AG04449 (cell line): Measurements from ENCODE around the gene TTLL7.

Experiments used
- CTCF ChIA-PET: fragments of 350-600 bp; formaldehyde crosslinking; extraction: SDS; loops from one replicate; lab custom pipeline; 2021; ENCODE audit warnings: antibody characterized with exemption; lab: Yijun Ruan, JAX
- POLR2A ChIA-PET: fragments of 400-600, 350-600 bp; formaldehyde crosslinking; extraction: SDS; loops from one replicate; lab custom pipeline; 2020; ENCODE audit warnings: antibody characterized with exemption, inconsistent platforms; lab: Yijun Ruan, JAX
- DNase-seq: peaks from one replicate; pipeline ENCODE4 v3.0.0-alpha.2; 2010; ENCODE audit warnings: low read depth, low spot score
- H3K4me3 ChIP-seq: 2 replicates; pipeline ENCODE4 v1.5.1; 2011; ENCODE audit warnings: low read depth, mild to moderate bottlenecking, control low read depth, low read length
- CTCF ChIP-seq: IDR thresholded peaks from one replicate; pipeline ENCODE4 v1.5.1; 2011; ENCODE audit warnings: mild to moderate bottlenecking, moderate library complexity, low read length, control low read depth, inconsistent platforms; ENCODE audit not compliant: insufficient read depth; ENCODE audit errors: missing control alignments

Gene TTLL7

DNA sequence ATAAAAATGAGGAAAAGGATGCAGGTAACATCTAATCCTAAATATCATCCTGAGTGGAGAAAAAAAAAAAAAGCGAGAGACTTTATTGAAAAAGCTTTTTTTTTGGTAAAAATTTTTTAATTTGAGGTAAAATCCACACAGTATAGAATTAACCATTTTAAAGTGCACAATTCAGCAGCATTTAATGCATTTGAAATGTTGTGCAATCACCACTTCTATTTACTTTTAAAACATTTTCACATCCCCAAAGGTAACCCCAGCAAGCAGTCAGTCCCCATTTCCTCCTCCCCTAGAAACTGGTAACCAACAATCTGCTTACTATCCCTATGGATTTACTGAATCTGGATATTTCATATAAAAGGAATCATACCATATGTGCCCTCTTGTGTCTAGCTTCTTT lies 166.7 kb downstream of the TTLL7 start:
- no peak for TF ChIP-seq CTCF
- H3K4me3 ChIP-seq = no peak overlapping the region
- POLR2A ChIA-PET = no interaction called here
- no peak for DNase-seq
- CTCF ChIA-PET = no interaction called here

DNA sequence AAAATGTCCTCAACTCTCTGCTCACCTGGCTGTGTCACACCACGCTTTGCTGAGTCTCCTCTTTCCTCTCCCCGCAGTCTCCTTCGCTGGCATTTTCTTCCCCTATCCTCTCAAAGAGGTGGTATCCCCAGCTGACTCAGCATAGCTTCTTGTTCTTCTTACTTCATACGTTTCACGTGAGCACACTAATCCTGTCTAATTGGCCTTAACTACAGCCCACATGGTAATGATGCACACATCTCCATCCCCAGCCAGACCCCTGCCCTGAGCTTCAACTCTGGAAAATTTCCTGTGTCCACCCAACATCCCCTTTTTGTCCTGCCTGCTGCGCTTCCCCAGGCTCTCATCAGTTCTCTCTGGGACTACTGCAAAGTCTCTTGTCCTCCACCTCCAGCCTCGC lies 169.8 kb downstream of the TTLL7 start:
- no peak for TF ChIP-seq CTCF
- H3K4me3 ChIP-seq = no peak overlapping the region
- POLR2A ChIA-PET = no interaction called here
- DNase-seq = no peak
- CTCF ChIA-PET = no interaction called here

GRCh38 chr1:83828456-83828855 lies 170.5 kb downstream of the TTLL7 start:
- CTCF ChIA-PET = no interaction called here
- POLR2A ChIA-PET = interaction anchor here (0.6 kb wide), 1 partner anchor 15 kb away, joined by 3 read pairs; no protein-coding TSS in a partner anchor

DNA sequence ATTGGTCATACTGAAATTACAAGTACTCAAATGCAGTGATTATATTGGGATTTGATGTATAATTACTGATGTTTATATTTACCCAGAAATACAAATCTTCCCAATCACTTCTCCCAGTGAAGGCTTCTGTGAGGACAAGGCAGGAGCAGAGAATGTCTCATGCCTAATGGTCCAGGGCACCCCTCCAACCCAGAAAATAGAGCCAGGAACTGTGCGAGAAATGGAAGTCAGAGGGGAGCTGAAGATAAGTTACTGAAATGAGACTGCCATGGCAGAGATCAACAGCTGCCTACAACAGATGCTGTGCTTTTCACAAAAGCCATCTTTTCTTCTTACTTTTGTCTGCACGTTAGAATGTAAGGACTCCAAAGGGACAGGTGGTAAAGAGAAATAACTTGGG lies 171.2 kb downstream of the TTLL7 start:
- POLR2A ChIA-PET = interaction anchor here (0.6 kb wide), 1 partner anchor 14 kb away, joined by 3 read pairs; no protein-coding TSS in a partner anchor
- H3K4me3 ChIP-seq = no peak overlapping the region
- CTCF ChIA-PET = no interaction called here
- no peak for DNase-seq
- no peak for TF ChIP-seq CTCF

More at GRCh38 chr1:83828456-83828855, 170.5 kb downstream of the TTLL7 start:
- no peak overlapping the region for H3K4me3 ChIP-seq
- DNase-seq = no peak
- TF ChIP-seq CTCF = no peak

DNA sequence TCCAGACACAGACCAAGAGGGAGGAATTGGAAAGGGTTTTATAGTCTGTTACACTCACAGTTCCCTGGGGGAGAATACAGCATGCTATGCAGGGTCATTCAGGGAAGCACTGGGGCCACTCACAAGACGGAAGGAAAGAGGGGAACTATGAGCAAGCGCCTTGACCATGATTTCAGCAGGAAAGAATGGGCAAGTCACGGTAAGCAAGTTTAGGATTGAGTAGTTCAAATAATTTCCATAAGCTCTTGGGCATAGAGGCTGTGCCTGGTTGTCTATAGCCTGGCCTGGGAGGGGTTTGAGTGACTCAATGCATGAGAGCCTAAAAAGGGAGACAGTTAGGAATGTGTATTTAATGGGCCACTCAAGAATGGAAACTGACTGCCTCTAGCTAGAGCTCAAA lies 176.7 kb downstream of the TTLL7 start:
- DNase-seq = no peak
- H3K4me3 ChIP-seq = no peak overlapping the region
- ChIA-PET POLR2A (interaction anchor here (0.5 kb wide), 1 partner anchor 26 kb away, joined by 4 read pairs; no protein-coding TSS in a partner anchor), CTCF (no interaction called here)
- TF ChIP-seq CTCF = no peak

DNA sequence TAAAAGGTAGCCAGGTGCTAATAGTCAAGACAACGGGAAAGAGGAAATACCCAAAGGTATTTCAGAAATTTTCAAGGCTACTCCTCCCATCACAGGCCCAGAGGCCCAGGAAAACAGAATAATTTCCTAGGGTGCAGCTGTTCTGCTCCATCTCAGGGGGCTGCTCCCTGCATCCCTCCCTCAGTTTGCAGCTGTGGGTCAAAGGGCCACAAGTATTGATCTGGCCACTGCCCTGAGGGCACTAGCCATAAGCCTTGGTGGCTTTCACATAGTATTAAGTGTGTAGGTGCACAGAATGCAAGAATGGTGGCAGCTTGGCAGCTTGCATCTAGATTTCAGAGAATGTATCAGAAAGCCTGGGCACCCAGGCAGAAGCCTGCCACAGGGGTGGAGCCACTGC lies 179.5 kb downstream of the TTLL7 start:
- no peak for TF ChIP-seq CTCF
- ChIA-PET POLR2A (no interaction called here), CTCF (no interaction called here)
- no peak overlapping the region for H3K4me3 ChIP-seq
- no peak for DNase-seq
